ENCODE results near the gene TEX51.

TEX51 gene

GRCh38 chr2:126947103-126947429 lies 48.4 kb downstream of the TEX51 start:
- H3K36me3 ChIP-seq (ENCODE audit: insufficient read depth, low read length) = no peaks in the 10 kb centered on the region
- no peak overlapping the region for H2AFZ ChIP-seq (ENCODE audit: low read length)
- no peak overlapping the region for H3K9ac ChIP-seq (ENCODE audit: low read depth, low read length, poor library complexity, severe bottlenecking)
- H3K27me3 ChIP-seq (ENCODE audit: insufficient read depth, low read length, poor library complexity, severe bottlenecking) = no peaks in the 10 kb centered on the region
- H3K9me3 ChIP-seq (ENCODE audit: insufficient read depth, low read depth, low read length) = peaks cover 7% of the 10 kb centered on the region; the same call in 1 of the 2 replicates
- no peaks in the 10 kb centered on the region for H3F3A ChIP-seq (ENCODE audit: low read depth)
- no peak overlapping the region for H3K4me3 ChIP-seq (ENCODE audit: low read length, poor library complexity, severe bottlenecking)
- H3K4me2 ChIP-seq (ENCODE audit: low read depth, low read length, poor library complexity, severe bottlenecking) = no peak overlapping the region
- no peaks in the 10 kb centered on the region for H3K9me2 ChIP-seq (replicated peaks; ENCODE audit: low read depth, low read length)
- H3K4me1 ChIP-seq (ENCODE audit: insufficient read depth, low read length, poor library complexity, severe bottlenecking) = no peaks in the 10 kb centered on the region
- H4K20me1 ChIP-seq (ENCODE audit: insufficient read depth, low read length, poor library complexity, severe bottlenecking) = no peaks in the 10 kb centered on the region
- TF ChIP-seq CTCF (conservative IDR thresholded peaks at IDR 0.05; ENCODE audit: low read length) (no peak), EZH2phosphoT487 (IDR thresholded peaks at IDR 0.05; ENCODE audit: borderline replicate concordance) (no peak)
- H3K79me2 ChIP-seq (ENCODE audit: insufficient read depth, low read length) = no peaks in the 10 kb centered on the region

- H3F3A ChIP-seq (ENCODE audit: low read depth) = no peaks in the 10 kb centered on the region
- H3K27me3 ChIP-seq (ENCODE audit: insufficient read depth, low read length, poor library complexity, severe bottlenecking) = no peaks in the 10 kb centered on the region
- TF ChIP-seq EZH2phosphoT487 (IDR thresholded peaks at IDR 0.05; ENCODE audit: borderline replicate concordance) (no peak), CTCF (conservative IDR thresholded peaks at IDR 0.05; ENCODE audit: low read length) (no peak)
- H2AFZ ChIP-seq (ENCODE audit: low read length) = no peak overlapping the region
- no peak overlapping the region for H3K4me2 ChIP-seq (ENCODE audit: low read depth, low read length, poor library complexity, severe bottlenecking)
- no peaks in the 10 kb centered on the region for H3K79me2 ChIP-seq (ENCODE audit: insufficient read depth, low read length)
- H3K4me1 ChIP-seq (ENCODE audit: insufficient read depth, low read length, poor library complexity, severe bottlenecking) = no peaks in the 10 kb centered on the region
- H4K20me1 ChIP-seq (ENCODE audit: insufficient read depth, low read length, poor library complexity, severe bottlenecking) = no peaks in the 10 kb centered on the region
- no peaks in the 10 kb centered on the region for H3K36me3 ChIP-seq (ENCODE audit: insufficient read depth, low read length)
- no peak overlapping the region for H3K4me3 ChIP-seq (ENCODE audit: low read length, poor library complexity, severe bottlenecking)
- no peaks in the 10 kb centered on the region for H3K9me3 ChIP-seq (ENCODE audit: insufficient read depth, low read depth, low read length)
- no peak overlapping the region for H3K9ac ChIP-seq (ENCODE audit: low read depth, low read length, poor library complexity, severe bottlenecking)
- H3K9me2 ChIP-seq (replicated peaks; ENCODE audit: low read depth, low read length) = no peaks in the 10 kb centered on the region
Measured at GRCh38 chr2:126949775-126950174, 51.1 kb downstream of the TEX51 start.

- H3K27me3 ChIP-seq (ENCODE audit: insufficient read depth, low read length, poor library complexity, severe bottlenecking) = no peaks in the 10 kb centered on the region
- no peaks in the 10 kb centered on the region for H3K9me3 ChIP-seq (ENCODE audit: insufficient read depth, low read depth, low read length)
- no peaks in the 10 kb centered on the region for H3K36me3 ChIP-seq (ENCODE audit: insufficient read depth, low read length)
- no peaks in the 10 kb centered on the region for H3K9me2 ChIP-seq (replicated peaks; ENCODE audit: low read depth, low read length)
- no peaks in the 10 kb centered on the region for H3F3A ChIP-seq (ENCODE audit: low read depth)
- H3K4me3 ChIP-seq (ENCODE audit: low read length, poor library complexity, severe bottlenecking) = no peak overlapping the region
- H3K9ac ChIP-seq (ENCODE audit: low read depth, low read length, poor library complexity, severe bottlenecking) = no peak overlapping the region
- H3K4me2 ChIP-seq (ENCODE audit: low read depth, low read length, poor library complexity, severe bottlenecking) = no peak overlapping the region
- H3K79me2 ChIP-seq (ENCODE audit: insufficient read depth, low read length) = no peaks in the 10 kb centered on the region
- no peaks in the 10 kb centered on the region for H3K4me1 ChIP-seq (ENCODE audit: insufficient read depth, low read length, poor library complexity, severe bottlenecking)
- H4K20me1 ChIP-seq (ENCODE audit: insufficient read depth, low read length, poor library complexity, severe bottlenecking) = no peaks in the 10 kb centered on the region
- no peak overlapping the region for H2AFZ ChIP-seq (ENCODE audit: low read length)
- TF ChIP-seq EZH2phosphoT487 (IDR thresholded peaks at IDR 0.05; ENCODE audit: borderline replicate concordance) = no peak
- TF ChIP-seq CTCF (conservative IDR thresholded peaks at IDR 0.05; ENCODE audit: low read length) = no peak
Measured at GRCh38 chr2:126950504-126950903, 51.8 kb downstream of the TEX51 start.
